PC-3 (cell line): ENCODE data around the gene CHEK1. TPM values are rescaled to one million over a fixed set of nuclear protein-coding genes. Genes with fewer than 3 reads are reported as not detected.

ENCODE experiments used
- ATAC-seq: fragments of 200-7000 bp; cut with Tn5 transposase; 2 replicates; pipeline ENCODE4 v1.9.1; 2020; ENCODE audit warnings: mild to moderate bottlenecking, moderate library complexity
- BruUV-seq: library from RNA; stranded (reverse); fragments of 400-500 nt; replicated peaks from 2 replicates; lab custom pipeline; 2021; lab: Mats Ljungman, UMichigan
- CTCF ChIA-PET: fragments of 300-600 bp; sonication (Branson Sonifier 250); formaldehyde crosslinking; loops from one replicate; lab custom pipeline; 2022; ENCODE audit warnings: antibody characterized with exemption; lab: Charles Lee
- POLR2A ChIA-PET: fragments of 300-600 bp; sonication (Branson Sonifier 250); formaldehyde crosslinking; loops from one replicate; lab custom pipeline; 2022; ENCODE audit warnings: antibody characterized with exemption; ENCODE audit not compliant: unreplicated experiment; lab: Charles Lee
- DNase-seq: peaks from one replicate; pipeline ENCODE4 v3.0.0-alpha.2; 2015
- H2AFZ ChIP-seq: fragments of 300-600 bp; sonication (generic); 2 replicates; pipeline ENCODE4 v1.6.0; 2016; ENCODE audit warnings: antibody characterized with exemption, low read length
- H3F3A ChIP-seq: fragments of 300-600 bp; sonication (generic); one replicate; pipeline ENCODE4 v1.6.0; 2017; ENCODE audit warnings: antibody characterized with exemption, low read length, control low read depth, mild to moderate bottlenecking; ENCODE audit not compliant: unreplicated experiment
- H3K27ac ChIP-seq: fragments of 300-600 bp; sonication (generic); 2 replicates; pipeline ENCODE4 v1.5.1; 2016; ENCODE audit warnings: mild to moderate bottlenecking, low read length
- H3K27me3 ChIP-seq: fragments of 300-600 bp; sonication (generic); 2 replicates; pipeline ENCODE4 v1.6.1; 2016; ENCODE audit warnings: low read length, mixed read lengths
- H3K36me3 ChIP-seq: fragments of 300-600 bp; sonication (generic); 2 replicates; pipeline ENCODE4 v1.6.1; 2016; ENCODE audit warnings: low read depth, mixed run types, low read length, mixed read lengths
- H3K4me1 ChIP-seq: fragments of 300-600 bp; sonication (generic); 2 replicates; pipeline ENCODE4 v1.5.1; 2016; ENCODE audit warnings: low read length; ENCODE audit not compliant: insufficient read depth
- H3K4me2 ChIP-seq: fragments of 300-600 bp; sonication (generic); 2 replicates; pipeline ENCODE4 v1.6.0; 2016; ENCODE audit warnings: low read length
- H3K4me3 ChIP-seq: fragments of 300-600 bp; sonication (generic); 2 replicates; pipeline ENCODE4 v1.5.1; 2016; ENCODE audit warnings: mild to moderate bottlenecking, low read length, mixed read lengths
- H3K79me2 ChIP-seq: fragments of 300-600 bp; sonication (generic); 2 replicates; pipeline ENCODE4 v1.6.1; 2017; ENCODE audit warnings: low read length, mixed read lengths
- H3K9ac ChIP-seq: fragments of 300-600 bp; sonication (generic); 2 replicates; pipeline ENCODE4 v1.6.0; 2016; ENCODE audit warnings: mild to moderate bottlenecking, low read length
- H3K9me2 ChIP-seq: fragments of 300-600 bp; sonication (generic); replicated peaks from 2 replicates; pipeline ENCODE4 v1.6.1; 2016; ENCODE audit warnings: mixed run types, low read length, mixed read lengths
- H3K9me3 ChIP-seq: fragments of 300-600 bp; sonication (generic); 2 replicates; pipeline ENCODE4 v1.6.1; 2016; ENCODE audit warnings: low read length, mixed read lengths
- H4K20me1 ChIP-seq: fragments of 300-600 bp; sonication (generic); 2 replicates; pipeline ENCODE4 v1.6.1; 2016; ENCODE audit warnings: low read length, mixed read lengths
- CTCF ChIP-seq: fragments of 300-600 bp; sonication (generic); conservative IDR thresholded peaks from 2 replicates; pipeline ENCODE4 v1.5.1; 2017; ENCODE audit warnings: antibody characterized with exemption, low read depth, mild to moderate bottlenecking, low read length
- EZH2 ChIP-seq: fragments of 300-600 bp; sonication (generic); IDR thresholded peaks from one replicate; pipeline ENCODE4 v1.6.1; 2017; ENCODE audit warnings: antibody characterized with exemption, mild to moderate bottlenecking, low read length; ENCODE audit not compliant: unreplicated experiment
- EZH2phosphoT487 ChIP-seq: fragments of 300-600 bp; sonication (generic); IDR thresholded peaks from 2 replicates; pipeline ENCODE4 v1.6.1; 2018; ENCODE audit warnings: mild to moderate bottlenecking, antibody characterized with exemption, low read length, borderline replicate concordance
- intact Hi-C: fragments of 100-400 bp; cut with micrococcal nuclease; formaldehyde crosslinking; loops from 2 replicates; pipeline ENCODE4 v1.9.0; 2023
- total RNA-seq: library from RNA; depleted of rRNA; stranded (reverse); fragments of >200 nt; gene quantifications from 2 replicates; pipeline ENCODE4 v1.2.3, GENCODE V29; 2014

CHEK1 gene
- total RNA-seq, 1 experiment from 2014 or later, result 49.8 TPM

- ATAC-seq, result no peak
- Histone ChIP-seq H4K20me1 (no peaks in the 10 kb centered on the region), H3K9me3 (no peaks in the 10 kb centered on the region), H3K9ac (no peak overlapping the region), H3K4me2 (no peak overlapping the region), H3K36me3 (peaks cover 21% of the 10 kb centered on the region; the same call in 1 of the 2 replicates), H3K27me3 (no peaks in the 10 kb centered on the region), H3K27ac (no peak overlapping the region), H2AFZ (no peak overlapping the region), H3K4me1 (peaks cover 7% of the 10 kb centered on the region; the same call in 1 of the 2 replicates), H3F3A (peaks cover 4% of the 10 kb centered on the region), H3K4me3 (no peak overlapping the region), H3K9me2 (no peaks in the 10 kb centered on the region), H3K79me2 (peaks cover 6% of the 10 kb centered on the region)
- TF ChIP-seq EZH2phosphoT487 (no peak), CTCF (no peak), EZH2 (no peak)
- no peak for DNase-seq
- ChIA-PET CTCF (no interaction called here), POLR2A (no interaction called here)
- BruUV-seq, result no TSS peak
- intact Hi-C loops, result no loop called here
Observed at GRCh38 chr11:125586623-125587022, 38.3 kb upstream of the CHEK1 start.

DNA sequence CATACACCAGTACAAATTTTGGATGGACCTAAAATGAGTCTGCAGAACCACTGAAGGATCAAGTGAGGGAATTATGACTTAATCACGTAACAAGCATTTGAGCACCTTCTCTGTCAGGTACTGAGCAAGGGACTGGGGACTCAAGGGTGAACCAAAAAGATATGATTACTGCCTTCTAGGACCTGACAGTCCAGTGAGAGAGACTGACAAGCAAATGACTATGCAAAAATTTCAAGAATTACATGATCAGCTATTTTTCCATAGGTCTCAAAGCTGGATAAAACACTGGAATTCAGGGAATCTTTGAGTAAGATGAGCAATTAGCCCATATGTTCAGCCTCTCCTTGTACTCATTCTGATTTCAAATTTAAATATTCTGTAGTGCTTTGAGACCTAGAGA is 37.5 kb upstream of the CHEK1 start:
- POLR2A ChIA-PET, result no interaction called here
- BruUV-seq, result no TSS peak
- H3K79me2 ChIP-seq, result peaks cover 12% of the 10 kb centered on the region
- ATAC-seq, result no peak
- no peaks in the 10 kb centered on the region for H3K27me3 ChIP-seq
- no peaks in the 10 kb centered on the region for H4K20me1 ChIP-seq
- CTCF ChIA-PET, result no interaction called here
- H3K9me2 ChIP-seq, result no peaks in the 10 kb centered on the region
- DNase-seq, result no peak
- H3F3A ChIP-seq, result peaks cover 4% of the 10 kb centered on the region
- H3K4me1 ChIP-seq, result peaks cover 7% of the 10 kb centered on the region; the same call in 1 of the 2 replicates
- no peaks in the 10 kb centered on the region for H3K9me3 ChIP-seq
- H3K27ac ChIP-seq, result no peak overlapping the region
- H3K9ac ChIP-seq, result no peak overlapping the region
- H2AFZ ChIP-seq, result no peak overlapping the region
- no peak overlapping the region for H3K4me3 ChIP-seq
- no peak overlapping the region for H3K4me2 ChIP-seq
- intact Hi-C loops, result no loop called here
- TF ChIP-seq EZH2phosphoT487 (no peak), EZH2 (no peak), CTCF (no peak)
- peaks cover 16% of the 10 kb centered on the region; the same call in 1 of the 2 replicates for H3K36me3 ChIP-seq

DNA sequence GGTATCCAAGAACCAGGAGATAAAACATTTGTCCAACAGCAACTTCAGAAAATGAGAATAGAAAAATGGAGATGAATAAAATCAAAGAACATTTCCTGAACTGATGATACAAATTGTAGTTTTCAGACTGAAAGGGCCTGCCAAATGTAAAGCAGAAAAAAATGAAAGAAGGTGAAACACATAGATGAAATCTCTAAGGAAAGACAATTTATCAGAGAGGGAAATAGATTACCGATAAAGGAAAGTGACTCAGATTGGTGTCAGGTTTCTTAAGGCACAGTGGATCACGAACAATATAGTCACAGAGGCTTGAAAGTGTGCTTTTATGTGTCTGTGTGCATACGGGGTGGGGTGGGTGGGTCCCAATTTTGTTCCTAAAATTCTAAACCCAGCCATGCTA is 36.5 kb upstream of the CHEK1 start:
- H3K4me2 ChIP-seq, result peak overlapping the region; percentile 32
- no peak overlapping the region for H3K27ac ChIP-seq
- ATAC-seq (no peak), DNase-seq (peak; percentile 55)
- BruUV-seq, result no TSS peak
- peaks cover 10% of the 10 kb centered on the region; the same call in 1 of the 2 replicates for H3K36me3 ChIP-seq
- H3F3A ChIP-seq, result peaks cover 4% of the 10 kb centered on the region
- no peaks in the 10 kb centered on the region for H3K9me3 ChIP-seq
- H3K27me3 ChIP-seq, result no peaks in the 10 kb centered on the region
- TF ChIP-seq EZH2, result no peak
- TF ChIP-seq EZH2phosphoT487, result no peak
- no peak for TF ChIP-seq CTCF
- intact Hi-C loops, result no loop called here
- no peak overlapping the region for H3K4me3 ChIP-seq
- H3K4me1 ChIP-seq, result peaks cover 8% of the 10 kb centered on the region
- peaks cover 20% of the 10 kb centered on the region for H3K79me2 ChIP-seq
- CTCF ChIA-PET, result no interaction called here
- H2AFZ ChIP-seq, result no peak overlapping the region
- no peak overlapping the region for H3K9ac ChIP-seq
- no peaks in the 10 kb centered on the region for H4K20me1 ChIP-seq
- POLR2A ChIA-PET, result no interaction called here
- H3K9me2 ChIP-seq, result no peaks in the 10 kb centered on the region
